ENCODE data around the gene SIN3A.
"Not testable (repeated sequence)": the region's sequence is repeated elsewhere in the genome, so short reads cannot be mapped to it uniquely, and the experiment has no call there.

The SIN3A gene

DNA sequence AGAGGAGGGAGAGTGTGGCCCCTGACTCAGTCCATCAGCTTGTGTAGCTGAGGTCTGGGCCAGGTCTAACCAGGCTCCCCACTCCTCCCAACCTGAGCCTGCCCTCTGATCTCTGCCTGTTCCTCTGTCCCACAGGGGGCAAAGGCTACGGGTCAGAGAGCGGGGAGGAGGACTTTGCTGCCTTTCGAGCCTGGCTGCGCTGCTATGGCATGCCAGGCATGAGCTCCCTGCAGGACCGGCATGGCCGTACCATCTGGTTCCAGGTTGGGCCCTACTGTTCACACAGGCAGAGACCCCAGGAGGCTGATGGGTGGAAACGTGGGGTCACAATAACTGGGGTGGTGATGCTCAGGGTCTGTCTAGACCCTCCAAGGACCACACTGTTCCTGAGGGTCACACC is 97.9 kb downstream of the SIN3A start:
- DNase-seq, result no peak

DNA sequence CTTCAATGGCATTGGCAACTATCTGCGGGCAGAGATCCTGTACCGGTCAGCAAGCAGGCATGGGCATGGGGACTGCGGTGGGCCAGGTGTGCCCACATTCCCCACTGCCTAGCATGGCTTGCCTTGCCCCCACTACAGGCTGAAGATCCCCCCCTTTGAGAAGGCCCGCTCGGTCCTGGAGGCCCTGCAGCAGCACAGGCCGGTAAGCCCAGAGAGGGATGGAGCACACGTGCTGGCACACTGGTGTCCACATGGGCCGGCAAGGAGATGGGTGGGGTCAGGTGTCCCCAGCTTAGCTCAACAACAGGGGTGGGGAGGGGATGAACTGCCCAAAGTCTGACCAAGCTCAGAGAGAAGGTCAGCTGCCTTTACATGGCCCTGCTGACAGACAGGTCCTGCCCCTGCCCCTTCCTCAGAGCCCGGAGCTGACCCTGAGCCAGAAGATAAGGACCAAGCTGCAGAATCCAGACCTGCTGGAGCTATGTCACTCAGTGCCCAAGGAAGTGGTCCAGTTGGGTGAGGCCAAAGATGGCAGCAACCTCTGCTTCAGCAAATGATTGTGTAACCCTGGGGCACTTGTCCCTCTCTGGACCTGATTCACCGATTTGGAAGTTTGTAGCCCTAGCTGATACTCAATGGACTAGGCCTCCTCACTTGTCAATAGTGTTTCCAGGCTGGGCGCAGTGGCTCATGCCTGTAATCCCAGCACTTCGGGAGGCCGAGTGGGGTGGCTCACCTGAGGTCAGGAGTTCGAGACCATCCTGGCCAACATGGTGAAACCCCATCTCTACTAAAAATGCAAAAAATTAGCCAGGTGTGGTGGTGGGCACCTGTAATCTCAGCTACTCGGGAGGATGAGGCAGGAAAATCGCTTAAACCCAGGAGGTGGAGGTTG is 99.1 kb downstream of the SIN3A start:
- DNase-seq, result no peak

- no peak for DNase-seq
Measured at GRCh38 chr15:75350601-75351361, 100.7 kb downstream of the SIN3A start.

DNA sequence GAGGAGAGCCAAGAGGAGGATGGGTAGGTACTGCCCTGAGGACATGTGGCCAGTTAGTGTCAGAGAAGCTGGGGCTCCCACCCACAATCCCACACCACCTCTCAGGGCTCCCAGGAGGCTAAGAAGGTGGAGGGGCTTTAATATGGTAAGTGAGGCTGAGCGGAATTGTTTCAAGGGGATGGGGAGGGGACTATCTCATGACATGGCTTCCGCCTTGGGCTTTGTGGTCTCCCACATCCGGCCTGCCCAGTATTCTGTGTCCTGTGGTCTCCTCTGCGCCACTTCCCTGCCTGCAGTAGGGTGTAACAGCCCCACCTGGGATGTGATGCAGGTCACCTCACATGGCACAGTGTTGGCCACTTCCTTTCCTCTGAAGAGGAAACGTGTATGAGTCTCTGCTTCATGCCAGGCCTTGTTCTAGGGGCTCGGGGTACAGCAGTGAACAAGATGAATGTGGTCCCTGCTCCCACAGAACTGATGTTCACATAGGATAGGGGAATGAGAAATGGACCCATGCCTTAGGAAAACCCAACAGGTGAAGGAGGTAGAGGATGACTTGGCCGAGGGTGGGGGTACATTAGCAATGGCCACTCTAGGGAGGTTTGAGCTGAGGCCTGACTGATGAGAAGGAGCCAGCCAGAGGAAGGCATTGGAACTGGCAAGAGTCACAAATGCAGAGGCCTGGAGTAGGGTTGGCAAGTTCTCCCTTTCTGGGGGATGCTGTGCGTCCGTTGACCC is 101.5 kb downstream of the SIN3A start:
- no peak for DNase-seq

GRCh38 chr15:75349351-75349669 is 102.2 kb downstream of the SIN3A start:
- not testable (repeated sequence) for DNase-seq

- no peak for DNase-seq
Measured at GRCh38 chr15:75348562-75349350, 102.7 kb downstream of the SIN3A start.

DNA sequence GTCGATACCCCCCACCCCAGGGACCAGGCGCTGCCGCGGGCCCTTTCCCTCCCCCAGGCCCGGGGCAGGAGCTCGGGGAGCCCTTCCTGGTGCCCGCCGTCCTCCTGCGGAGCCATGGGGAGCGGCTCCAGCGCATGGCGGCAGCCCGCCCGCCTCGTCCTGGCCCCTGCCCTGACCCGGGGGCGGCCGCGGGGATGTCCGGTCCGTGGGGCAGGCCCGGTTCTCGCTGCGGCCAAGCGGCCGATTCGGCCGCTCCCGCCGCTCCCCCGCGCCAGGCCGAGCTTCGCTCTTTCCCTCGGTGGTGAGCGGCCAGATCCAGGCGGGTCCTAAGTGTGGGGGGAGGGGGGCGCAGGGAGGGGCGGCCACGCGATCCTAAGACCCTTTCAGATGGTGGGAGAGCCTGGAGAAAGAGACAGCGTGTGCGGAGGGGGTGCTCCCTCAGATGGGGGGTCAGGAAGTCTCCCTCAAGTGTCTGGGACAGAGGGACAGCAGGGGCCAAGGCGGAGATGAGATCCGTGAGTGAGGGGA is 103.4 kb downstream of the SIN3A start:
- no peak for DNase-seq

DNA sequence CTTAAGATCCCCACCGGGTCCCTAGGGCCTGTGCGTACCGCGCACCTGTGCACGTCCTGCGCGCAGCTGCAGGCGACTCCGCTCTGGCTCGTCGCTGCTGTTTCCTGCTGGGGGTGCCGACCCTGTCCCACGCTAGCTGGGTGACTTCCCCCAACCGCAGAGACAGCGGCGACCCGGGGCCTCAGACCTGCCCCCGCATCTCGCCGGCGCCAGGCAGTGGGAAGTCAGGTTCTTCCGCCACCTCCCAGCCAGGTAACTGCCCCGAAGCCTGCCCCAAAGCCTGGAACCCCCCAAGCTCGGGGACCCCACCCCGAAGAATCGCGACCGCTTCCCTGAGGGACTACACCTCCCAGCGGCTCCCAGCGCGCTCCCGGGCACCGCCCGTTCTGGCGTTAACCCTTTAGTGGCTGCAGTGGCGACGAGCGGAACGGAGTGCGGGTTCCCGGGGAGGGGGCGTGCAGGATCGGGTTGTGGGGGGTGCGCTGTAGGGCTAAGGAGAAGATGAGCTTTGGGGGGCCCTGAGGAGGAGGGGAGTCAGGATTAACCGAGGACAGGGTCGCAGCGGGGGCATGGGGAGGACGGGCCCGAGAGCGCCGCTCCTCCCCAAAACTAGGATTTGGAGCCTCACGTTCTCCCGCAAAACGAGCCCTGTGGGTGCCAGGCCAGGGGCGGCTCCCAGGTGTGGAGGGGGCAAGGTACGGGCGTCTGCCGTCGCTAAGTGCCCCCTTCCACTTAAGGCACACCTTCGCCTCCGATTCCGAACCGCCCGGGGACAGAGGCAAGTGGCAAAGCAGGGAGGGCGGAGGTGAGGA is 104.1 kb downstream of the SIN3A start:
- DNase-seq, result peak; percentile 79

DNA sequence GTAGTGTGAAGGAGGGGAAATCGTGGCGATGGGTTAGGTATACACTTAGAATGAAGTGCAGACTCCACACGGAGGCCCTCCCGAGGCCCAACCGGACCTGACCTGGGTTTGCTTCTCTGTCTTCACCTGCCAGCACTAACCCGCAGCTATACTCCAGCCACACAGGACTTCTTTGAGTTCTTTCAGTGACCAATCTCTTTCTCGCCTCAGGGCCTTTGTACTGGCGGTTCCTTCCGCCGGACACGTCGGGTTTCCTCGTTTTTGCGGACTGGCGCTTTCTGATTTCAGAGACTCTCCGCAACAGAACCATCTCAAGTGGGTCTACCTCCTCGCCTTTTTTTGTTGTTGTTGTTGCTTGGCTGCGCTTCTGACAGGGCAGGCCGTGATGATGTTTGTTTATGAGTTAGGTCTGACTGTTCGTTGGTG is 104.7 kb downstream of the SIN3A start, which contains the start of gene NEIL1:
Gene NEIL1, plus strand, starts transcription at position 244 of the 426 bp plus-strand sequence. CDS start 1,867 bp downstream, outside the sequence.
- DNase-seq, result no peak

GRCh38 chr15:75343953-75344352 is 107.5 kb downstream of the SIN3A start:
- not testable (repeated sequence) for DNase-seq

GRCh38 chr15:75342221-75342620 is 109.3 kb downstream of the SIN3A start:
- no peak for DNase-seq

- no peak for DNase-seq
Measured at GRCh38 chr15:75339531-75340240, 111.8 kb downstream of the SIN3A start.

DNA sequence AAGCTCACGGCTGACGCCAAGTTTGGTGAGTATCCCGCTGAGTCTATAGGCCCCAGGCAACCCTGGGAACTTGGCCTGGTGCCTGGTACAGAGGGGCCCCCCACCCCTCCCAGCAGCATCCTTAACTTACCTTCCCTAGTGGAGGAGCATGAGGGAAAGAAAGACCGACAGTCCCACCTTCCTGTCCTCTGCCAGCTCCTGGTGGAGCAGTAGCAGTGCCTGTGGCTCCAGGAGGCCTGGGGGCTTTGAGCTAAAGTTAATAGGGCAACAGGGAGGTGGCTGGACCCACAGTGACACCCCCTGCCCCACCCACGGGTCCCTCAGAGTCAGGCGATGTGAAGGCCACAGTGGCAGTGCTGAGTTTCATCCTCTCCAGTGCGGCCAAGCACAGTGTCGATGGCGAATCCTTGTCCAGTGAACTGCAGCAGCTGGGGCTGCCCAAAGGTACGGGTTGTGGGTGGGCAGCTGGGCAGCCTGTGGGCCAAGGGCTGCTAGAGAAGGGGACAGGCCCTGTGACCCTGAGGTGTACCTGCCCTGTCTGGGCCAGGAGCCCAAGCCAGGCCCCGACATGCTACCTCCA is 112.7 kb downstream of the SIN3A start:
- DNase-seq, result no peak

GRCh38 chr15:75335705-75336355 is 115.7 kb downstream of the SIN3A start, which contains the start of gene COMMD4:
TSS of gene COMMD4 (plus strand) at chr15:75336063. CDS start at chr15:75336090, 27 bp downstream.
- peak; percentile 94 for DNase-seq

DNA sequence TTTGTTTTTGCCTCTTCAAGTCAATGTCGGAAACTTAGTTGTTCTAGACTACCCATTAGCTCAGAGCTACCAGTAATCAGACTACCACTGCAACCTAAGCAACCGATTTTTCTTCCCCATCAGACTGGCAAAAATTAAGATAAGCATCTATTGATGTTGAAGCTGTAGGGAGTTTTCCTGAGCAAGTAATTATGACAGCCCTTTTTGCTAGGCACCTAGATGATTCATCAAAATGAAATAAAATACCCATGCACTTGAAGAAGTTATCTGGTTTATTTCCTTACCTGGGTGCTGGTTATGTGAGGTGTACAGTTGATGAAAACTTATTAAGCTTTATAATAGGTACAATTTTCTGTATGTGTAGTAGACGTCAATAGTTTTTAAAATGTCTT is 116.2 kb downstream of the SIN3A start:
- no peak for DNase-seq

GRCh38 chr15:75333654-75334419 is 117.7 kb downstream of the SIN3A start:
- not testable (repeated sequence) for DNase-seq

GRCh38 chr15:75332093-75332492 is 119.4 kb downstream of the SIN3A start:
- not testable (repeated sequence) for DNase-seq

- no peak for DNase-seq
Measured at GRCh38 chr15:75329571-75329970, 121.9 kb downstream of the SIN3A start.
